ENCODE results near the gene TNNT2.

The TNNT2 gene

DNA sequence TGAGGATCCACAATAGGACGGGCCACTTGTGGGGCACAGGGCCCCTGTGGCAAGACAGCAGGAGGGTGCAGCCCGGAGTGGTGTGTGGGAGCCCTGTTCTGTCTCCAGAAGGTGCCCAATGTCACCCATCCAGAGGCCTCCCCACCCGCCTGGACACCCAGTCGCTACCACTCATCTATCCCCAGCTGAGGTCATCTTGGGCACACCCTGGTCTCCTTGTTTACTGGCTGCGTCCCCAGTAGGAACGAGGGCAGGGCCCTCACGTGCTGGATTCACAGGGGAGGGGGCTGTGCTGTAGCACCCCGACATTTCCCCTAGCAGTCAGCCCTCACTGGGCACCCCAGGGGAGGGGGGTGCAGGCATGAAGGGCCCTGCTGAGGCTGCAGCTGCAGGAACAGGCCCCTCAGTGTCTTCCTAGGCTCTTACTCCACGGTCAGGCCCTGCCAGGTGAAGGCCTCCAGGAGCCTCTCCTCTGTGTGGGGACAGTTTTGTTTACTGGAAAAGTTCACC lies 2.3 kb upstream of the TNNT2 start:
- TF ChIP-seq, protein P1, sequence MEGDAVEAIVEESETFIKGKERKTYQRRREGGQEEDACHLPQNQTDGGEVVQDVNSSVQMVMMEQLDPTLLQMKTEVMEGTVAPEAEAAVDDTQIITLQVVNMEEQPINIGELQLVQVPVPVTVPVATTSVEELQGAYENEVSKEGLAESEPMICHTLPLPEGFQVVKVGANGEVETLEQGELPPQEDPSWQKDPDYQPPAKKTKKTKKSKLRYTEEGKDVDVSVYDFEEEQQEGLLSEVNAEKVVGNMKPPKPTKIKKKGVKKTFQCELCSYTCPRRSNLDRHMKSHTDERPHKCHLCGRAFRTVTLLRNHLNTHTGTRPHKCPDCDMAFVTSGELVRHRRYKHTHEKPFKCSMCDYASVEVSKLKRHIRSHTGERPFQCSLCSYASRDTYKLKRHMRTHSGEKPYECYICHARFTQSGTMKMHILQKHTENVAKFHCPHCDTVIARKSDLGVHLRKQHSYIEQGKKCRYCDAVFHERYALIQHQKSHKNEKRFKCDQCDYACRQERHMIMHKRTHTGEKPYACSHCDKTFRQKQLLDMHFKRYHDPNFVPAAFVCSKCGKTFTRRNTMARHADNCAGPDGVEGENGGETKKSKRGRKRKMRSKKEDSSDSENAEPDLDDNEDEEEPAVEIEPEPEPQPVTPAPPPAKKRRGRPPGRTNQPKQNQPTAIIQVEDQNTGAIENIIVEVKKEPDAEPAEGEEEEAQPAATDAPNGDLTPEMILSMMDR (IDR thresholded peaks at IDR 0.05; ENCODE audit: low read depth, low read length) = no peak
- TF ChIP-seq, protein P2, sequence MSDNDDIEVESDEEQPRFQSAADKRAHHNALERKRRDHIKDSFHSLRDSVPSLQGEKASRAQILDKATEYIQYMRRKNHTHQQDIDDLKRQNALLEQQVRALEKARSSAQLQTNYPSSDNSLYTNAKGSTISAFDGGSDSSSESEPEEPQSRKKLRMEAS (IDR thresholded peaks at IDR 0.05; ENCODE audit: low read depth, low read length) = no peak
- TF ChIP-seq MYC (IDR thresholded peaks at IDR 0.05; ENCODE audit: low read depth, low read length) = no peak
- DNase-seq (ENCODE audit: low read depth) = no peak

DNA sequence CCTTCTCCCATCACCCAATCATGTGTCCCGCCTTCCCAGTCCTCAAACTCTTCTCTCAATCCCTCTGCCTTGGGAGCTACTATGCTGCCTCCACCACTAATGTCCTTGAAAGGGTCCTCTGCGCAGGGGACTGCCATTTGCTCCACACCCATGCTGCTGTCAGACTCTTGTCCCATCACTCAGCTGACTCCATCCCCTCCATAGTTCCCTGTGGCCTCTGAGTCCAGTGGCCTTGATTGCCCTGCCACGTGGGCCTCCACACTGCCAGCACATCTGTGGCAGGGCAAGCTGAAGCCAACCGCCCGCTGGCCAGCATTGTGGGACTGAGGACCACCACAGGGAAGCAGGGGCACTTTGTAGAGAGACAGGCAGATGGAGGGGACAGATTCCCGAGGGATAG lies 1.3 kb upstream of the TNNT2 start:
- TF ChIP-seq POLR2A (IDR thresholded peaks at IDR 0.05; ENCODE audit: extremely low read depth, insufficient read length) (no peak), MYC (IDR thresholded peaks at IDR 0.05; ENCODE audit: low read depth, low read length) (no peak)
- TF ChIP-seq, protein P2 (IDR thresholded peaks at IDR 0.05; ENCODE audit: low read depth, low read length) = no peak
- TF ChIP-seq, protein P1 (IDR thresholded peaks at IDR 0.05; ENCODE audit: low read depth, low read length) = no peak
- H3K4me3 ChIP-seq (ENCODE audit: low read depth, low read length) = no peak overlapping the region

More for the DNA sequence above, 2.3 kb upstream of the TNNT2 start:
- H3K4me3 ChIP-seq (ENCODE audit: low read depth, low read length) = no peak overlapping the region

DNA sequence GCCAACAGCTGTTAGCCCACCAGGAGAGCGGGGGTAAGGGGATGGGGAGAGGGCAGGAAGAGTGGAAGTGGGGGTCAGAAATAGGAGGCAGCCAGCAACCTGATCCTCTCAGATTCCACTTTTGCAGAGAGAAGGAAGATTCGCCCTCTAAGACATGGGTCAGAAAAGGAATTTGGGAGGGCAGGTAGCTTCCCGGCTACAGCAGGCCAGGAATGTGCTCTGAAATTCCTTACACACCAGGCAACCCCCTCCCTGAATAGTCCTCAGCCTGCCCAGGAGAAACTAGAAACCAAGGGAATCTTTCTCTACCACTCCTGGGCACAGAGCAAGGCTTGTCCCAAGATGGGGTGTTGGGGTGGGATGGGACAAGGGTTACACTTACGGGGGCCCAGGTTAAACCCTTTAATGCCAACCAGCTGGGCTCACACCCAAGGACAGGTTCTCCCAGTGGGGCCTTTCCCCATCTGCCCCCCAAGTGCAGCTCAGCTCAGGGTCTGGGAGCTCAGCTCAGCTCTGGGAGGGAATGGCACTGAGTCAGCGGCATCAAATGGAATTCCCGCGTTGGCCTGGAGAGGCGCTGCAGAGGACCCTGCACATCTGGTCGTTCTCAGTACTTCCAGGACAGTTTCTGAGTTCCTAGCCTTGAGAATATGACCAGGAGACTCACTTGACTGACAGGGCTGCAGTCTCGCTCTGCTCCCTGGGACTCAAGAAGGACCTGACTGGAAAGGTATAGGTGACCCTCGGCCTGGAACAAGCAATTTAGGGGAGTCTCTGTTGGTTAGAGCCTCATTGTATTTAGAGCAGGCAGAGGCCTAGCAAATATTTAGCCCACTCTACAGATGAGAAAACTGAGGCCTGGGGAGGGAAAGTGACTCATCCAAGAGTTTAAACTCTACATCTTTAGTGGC lies 761 bp downstream of the TNNT2 start:
- DNase-seq (ENCODE audit: low read depth) = peak; percentile 36
- TF ChIP-seq, protein P1 (IDR thresholded peaks at IDR 0.05; ENCODE audit: low read depth, low read length) = peak; percentile 76
- TF ChIP-seq, protein P2 (IDR thresholded peaks at IDR 0.05; ENCODE audit: low read depth, low read length) = no peak
- no peak for TF ChIP-seq POLR2A (IDR thresholded peaks at IDR 0.05; ENCODE audit: extremely low read depth, insufficient read length)
- H3K4me3 ChIP-seq (ENCODE audit: low read depth, low read length) = no peak overlapping the region

More for the DNA sequence above, 1.3 kb upstream of the TNNT2 start:
- DNase-seq (ENCODE audit: low read depth) = no peak

DNA sequence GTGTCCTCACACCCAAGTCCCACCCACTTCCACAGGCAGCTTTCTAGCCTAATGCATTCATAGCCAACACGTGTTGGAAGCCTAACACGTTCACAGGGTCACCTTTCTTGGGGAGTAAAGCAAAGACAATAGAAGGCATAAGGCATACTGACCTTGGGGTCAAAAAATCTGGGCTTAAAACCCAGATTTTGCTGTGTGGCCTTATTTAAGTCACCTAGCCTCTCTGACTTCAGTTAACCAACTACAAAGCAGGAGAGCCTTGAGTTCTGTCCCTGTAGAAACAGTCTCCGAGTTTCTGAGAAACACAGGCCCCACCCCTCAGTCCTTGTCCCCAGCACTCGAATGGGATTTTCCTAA lies 1.4 kb downstream of the TNNT2 start:
- TF ChIP-seq, protein P2 (IDR thresholded peaks at IDR 0.05; ENCODE audit: low read depth, low read length) = no peak
- no peak for TF ChIP-seq MYC (IDR thresholded peaks at IDR 0.05; ENCODE audit: low read depth, low read length)
- TF ChIP-seq, protein P1 (IDR thresholded peaks at IDR 0.05; ENCODE audit: low read depth, low read length) = no peak
- no peak overlapping the region for H3K4me3 ChIP-seq (ENCODE audit: low read depth, low read length)

DNA sequence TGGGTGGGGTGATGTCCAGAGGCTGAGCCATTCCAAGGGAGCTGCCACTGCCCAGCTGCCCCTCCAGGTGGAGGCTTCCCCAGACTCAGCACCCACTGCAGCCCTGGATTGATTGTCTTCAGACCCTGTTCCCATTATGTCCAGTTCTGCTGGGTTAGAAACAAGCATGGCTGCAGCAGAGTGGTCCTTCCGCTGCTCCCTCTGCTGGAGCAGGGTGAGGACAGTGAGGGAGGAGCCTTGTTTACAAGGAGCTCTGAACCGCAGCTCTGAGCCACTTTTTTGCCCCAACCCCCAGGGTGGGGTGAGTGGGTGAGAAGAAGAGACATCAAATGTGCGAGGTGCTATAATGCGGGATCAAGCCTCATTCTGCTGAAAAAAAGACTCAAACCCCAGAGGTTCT lies 2.3 kb downstream of the TNNT2 start:
- DNase-seq (ENCODE audit: low read depth) = peak; percentile 22
- H3K4me3 ChIP-seq (ENCODE audit: low read depth, low read length) = no peak overlapping the region
- TF ChIP-seq POLR2A (IDR thresholded peaks at IDR 0.05; ENCODE audit: extremely low read depth, insufficient read length) = no peak
- TF ChIP-seq MYC (IDR thresholded peaks at IDR 0.05; ENCODE audit: low read depth, low read length) = no peak
- TF ChIP-seq, protein P1 (IDR thresholded peaks at IDR 0.05; ENCODE audit: low read depth, low read length) = peak; percentile 10
- TF ChIP-seq, protein P2 (IDR thresholded peaks at IDR 0.05; ENCODE audit: low read depth, low read length) = no peak

More for the DNA sequence above, 1.4 kb downstream of the TNNT2 start:
- no peak for DNase-seq (ENCODE audit: low read depth)

All from NB4 (cell line).